ENCODE measurements around the gene ZNF37A.

DNA sequence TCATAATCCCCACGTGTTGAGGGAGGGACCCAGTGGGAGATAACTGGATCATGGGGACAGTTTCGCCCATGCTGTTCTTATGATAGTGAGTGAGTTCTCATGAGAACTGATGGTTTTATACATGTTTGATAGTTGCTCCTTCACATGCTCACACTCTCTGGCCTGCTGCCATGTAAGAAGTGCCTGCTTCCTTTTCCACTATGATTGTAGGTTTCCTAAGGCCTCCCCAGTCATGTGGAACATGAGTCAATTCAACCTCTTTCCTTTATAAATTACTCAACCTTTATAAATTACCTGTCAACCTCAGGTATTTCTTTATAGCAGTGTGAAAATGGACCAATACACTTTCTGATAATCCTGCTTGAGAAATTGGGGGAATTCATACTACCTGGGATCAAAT, 80.2 kb downstream of the ZNF37A start:
- TF ChIP-seq, protein P1, sequence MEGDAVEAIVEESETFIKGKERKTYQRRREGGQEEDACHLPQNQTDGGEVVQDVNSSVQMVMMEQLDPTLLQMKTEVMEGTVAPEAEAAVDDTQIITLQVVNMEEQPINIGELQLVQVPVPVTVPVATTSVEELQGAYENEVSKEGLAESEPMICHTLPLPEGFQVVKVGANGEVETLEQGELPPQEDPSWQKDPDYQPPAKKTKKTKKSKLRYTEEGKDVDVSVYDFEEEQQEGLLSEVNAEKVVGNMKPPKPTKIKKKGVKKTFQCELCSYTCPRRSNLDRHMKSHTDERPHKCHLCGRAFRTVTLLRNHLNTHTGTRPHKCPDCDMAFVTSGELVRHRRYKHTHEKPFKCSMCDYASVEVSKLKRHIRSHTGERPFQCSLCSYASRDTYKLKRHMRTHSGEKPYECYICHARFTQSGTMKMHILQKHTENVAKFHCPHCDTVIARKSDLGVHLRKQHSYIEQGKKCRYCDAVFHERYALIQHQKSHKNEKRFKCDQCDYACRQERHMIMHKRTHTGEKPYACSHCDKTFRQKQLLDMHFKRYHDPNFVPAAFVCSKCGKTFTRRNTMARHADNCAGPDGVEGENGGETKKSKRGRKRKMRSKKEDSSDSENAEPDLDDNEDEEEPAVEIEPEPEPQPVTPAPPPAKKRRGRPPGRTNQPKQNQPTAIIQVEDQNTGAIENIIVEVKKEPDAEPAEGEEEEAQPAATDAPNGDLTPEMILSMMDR (IDR thresholded peaks at IDR 0.05) = no peak
- TF ChIP-seq POLR2A (IDR thresholded peaks at IDR 0.05) (no peak), EP300 (IDR thresholded peaks at IDR 0.05) (no peak)
